Natural killer cell (primary cell): ENCODE results near the gene FRAS1. TPM values are rescaled to one million over a fixed set of nuclear protein-coding genes. Genes with fewer than 3 reads are reported as not detected.

Source experiments
- ATAC-seq, 3 donors: fragments of 150-1000 bp in 2 of 3; fragments of 200-7000 bp in 1 of 3; cut with Tn5 transposase; 1 replicate in 1 of 3; 2 replicates in 2 of 3; pipeline ENCODE4 v1.10.0; 2021; ENCODE audit warnings: mild to moderate bottlenecking in 2 of 3, moderate library complexity in 2 of 3
- DNase-seq, 2 donors: peaks; one replicate each; pipeline versions ENCODE4 v3.0.0 to v3.0.0-alpha.2; 2013 to 2021; ENCODE audit warnings: mixed read lengths in 1 of 2
- H3K27ac ChIP-seq: one replicate; pipeline ENCODE4 v1.5.1; 2013; ENCODE audit warnings: mild to moderate bottlenecking, low read length
- H3K27me3 ChIP-seq: one replicate; pipeline ENCODE4 v1.6.1; 2013; ENCODE audit warnings: low read length; ENCODE audit not compliant: control insufficient read depth, insufficient read depth
- H3K36me3 ChIP-seq: one replicate; pipeline ENCODE4 v1.6.1; 2013; ENCODE audit warnings: low read length; ENCODE audit not compliant: control insufficient read depth, insufficient read depth
- H3K4me1 ChIP-seq: one replicate; pipeline ENCODE4 v1.6.1; 2013; ENCODE audit warnings: low read length; ENCODE audit not compliant: control insufficient read depth, insufficient read depth
- H3K4me3 ChIP-seq: one replicate; pipeline ENCODE4 v1.5.1; 2013; ENCODE audit warnings: low read length
- H3K9me3 ChIP-seq: one replicate; pipeline ENCODE4 v1.6.1; 2013; ENCODE audit warnings: low read length; ENCODE audit not compliant: control insufficient read depth, insufficient read depth
- H3K27ac Mint-ChIP-seq, 2 donors: one replicate each; pipeline ENCODE4 v1.8.0; 2022; ENCODE audit warnings: mild to moderate bottlenecking in 2 of 2, mixed read lengths in 2 of 2, moderate library complexity in 1 of 2
- H3K27me3 Mint-ChIP-seq, 2 donors: one replicate each; pipeline ENCODE4 v1.8.0; 2022; ENCODE audit warnings: low read depth in 2 of 2, mixed read lengths in 2 of 2
- H3K36me3 Mint-ChIP-seq: one replicate; pipeline ENCODE4 v1.8.0; 2022; ENCODE audit warnings: mixed read lengths
- H3K4me1 Mint-ChIP-seq, 2 donors: one replicate each; pipeline ENCODE4 v1.8.0; 2022; ENCODE audit warnings: mixed read lengths in 2 of 2
- H3K4me3 Mint-ChIP-seq: one replicate; pipeline ENCODE4 v1.8.0; 2022; ENCODE audit warnings: mild to moderate bottlenecking, moderate library complexity, mixed read lengths
- H3K9me3 Mint-ChIP-seq, 2 donors: one replicate each; pipeline ENCODE4 v1.8.0; 2022; ENCODE audit warnings: mixed read lengths in 2 of 2
- WGBS: methylation state at CpG from one replicate; pipeline ENCODE4 v1.1.7; 2013; ENCODE audit warnings: missing lambda C conversion rate; ENCODE audit not compliant: insufficient coverage; 5-methylcytosine and 5-hydroxymethylcytosine counted together
- intact Hi-C: fragments of 100-400 bp; cut with micrococcal nuclease; formaldehyde crosslinking; loops from one replicate; pipeline ENCODE4 v1.14.2; 2022
- total RNA-seq, 4 donors: library from RNA; stranded (reverse); fragments of 120-200 nt in 1 of 4; gene quantifications; one replicate each; pipeline versions ENCODE4 v1.2.3 to v1.2.4, GENCODE V29; 2013 to 2022
- TF ChIP-seq, protein P1 (sequence below): fragments of 200-600 bp; IDR thresholded peaks from one replicate; pipeline ENCODE4 v1.8.0; 2022; ENCODE audit warnings: antibody characterized with exemption

The FRAS1 gene
- total RNA-seq, 3 donors from 2014 or later (not counting 1 experiment from before 2014, with no cell fraction given) = 0.15 to 0.31 TPM; not detected in 1

DNA sequence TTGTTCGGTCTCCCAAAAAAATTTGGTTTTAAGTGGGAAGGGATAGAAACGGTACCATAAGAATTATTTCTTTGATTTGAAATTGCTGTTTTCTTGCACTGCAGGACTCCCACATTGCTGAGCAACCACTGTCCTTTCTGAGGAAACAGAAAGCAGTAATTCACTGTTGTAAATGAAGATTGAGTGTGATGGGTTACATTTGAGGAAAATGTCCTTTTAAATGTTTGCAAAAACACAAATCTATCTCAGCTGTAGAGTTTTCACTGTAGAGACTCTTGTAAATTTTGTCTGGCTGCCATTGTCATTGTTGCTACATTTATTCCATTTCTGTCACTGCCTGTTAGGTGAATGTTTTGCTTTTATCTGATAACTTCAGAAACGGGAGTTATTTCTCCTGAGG lies 105.2 kb downstream of the FRAS1 start:
- H3K36me3 ChIP-seq = no peaks in the 10 kb centered on the region
- H3K27ac ChIP-seq = no peak overlapping the region
- DNase-seq (no peak), ATAC-seq (no peak)
- H3K4me3 Mint-ChIP-seq = no peak overlapping the region
- TF ChIP-seq, protein P1, sequence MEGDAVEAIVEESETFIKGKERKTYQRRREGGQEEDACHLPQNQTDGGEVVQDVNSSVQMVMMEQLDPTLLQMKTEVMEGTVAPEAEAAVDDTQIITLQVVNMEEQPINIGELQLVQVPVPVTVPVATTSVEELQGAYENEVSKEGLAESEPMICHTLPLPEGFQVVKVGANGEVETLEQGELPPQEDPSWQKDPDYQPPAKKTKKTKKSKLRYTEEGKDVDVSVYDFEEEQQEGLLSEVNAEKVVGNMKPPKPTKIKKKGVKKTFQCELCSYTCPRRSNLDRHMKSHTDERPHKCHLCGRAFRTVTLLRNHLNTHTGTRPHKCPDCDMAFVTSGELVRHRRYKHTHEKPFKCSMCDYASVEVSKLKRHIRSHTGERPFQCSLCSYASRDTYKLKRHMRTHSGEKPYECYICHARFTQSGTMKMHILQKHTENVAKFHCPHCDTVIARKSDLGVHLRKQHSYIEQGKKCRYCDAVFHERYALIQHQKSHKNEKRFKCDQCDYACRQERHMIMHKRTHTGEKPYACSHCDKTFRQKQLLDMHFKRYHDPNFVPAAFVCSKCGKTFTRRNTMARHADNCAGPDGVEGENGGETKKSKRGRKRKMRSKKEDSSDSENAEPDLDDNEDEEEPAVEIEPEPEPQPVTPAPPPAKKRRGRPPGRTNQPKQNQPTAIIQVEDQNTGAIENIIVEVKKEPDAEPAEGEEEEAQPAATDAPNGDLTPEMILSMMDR = no peak
- H3K36me3 Mint-ChIP-seq = no peaks in the 10 kb centered on the region
- peaks cover 16% of the 10 kb centered on the region for H3K27me3 ChIP-seq
- peaks cover 22 to 60% of the 10 kb centered on the region in 2 donors for H3K27me3 Mint-ChIP-seq
- 87% methylated on average over 3 of the region's 3 CpGs for WGBS
- no peaks in the 10 kb centered on the region for H3K9me3 ChIP-seq
- H3K4me1 Mint-ChIP-seq = peaks cover 19 to 23% of the 10 kb centered on the region in 2 donors
- no peak overlapping the region for H3K4me3 ChIP-seq
- H3K9me3 Mint-ChIP-seq = peaks cover 0 to 2% of the 10 kb centered on the region in 2 donors
- H3K27ac Mint-ChIP-seq = no peak overlapping the region
- H3K4me1 ChIP-seq = peaks cover 8% of the 10 kb centered on the region
- intact Hi-C loops = no loop called here

DNA sequence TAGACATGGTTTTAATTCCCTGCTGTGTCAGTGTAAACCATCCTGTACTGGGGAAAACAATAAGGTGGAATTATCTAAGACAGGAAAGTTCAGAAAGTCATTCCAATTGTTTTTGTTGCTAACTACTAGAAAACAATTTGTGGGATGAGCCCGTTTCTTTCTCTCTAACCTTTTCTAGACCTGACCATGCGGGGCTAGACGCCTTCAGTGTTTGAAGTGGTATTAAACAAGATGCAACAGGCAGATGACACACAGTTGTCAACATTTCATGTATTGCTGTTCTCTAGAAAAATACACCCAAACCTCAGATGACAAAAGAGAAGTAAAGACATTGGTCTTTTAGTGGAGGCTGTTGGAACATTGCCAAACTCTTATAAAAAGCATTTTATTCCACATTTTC lies 105.7 kb downstream of the FRAS1 start:
- intact Hi-C loops = no loop called here
- H3K27ac Mint-ChIP-seq = no peak overlapping the region
- H3K4me1 Mint-ChIP-seq = peaks cover 23 to 28% of the 10 kb centered on the region in 2 donors
- no peaks in the 10 kb centered on the region for H3K36me3 ChIP-seq
- DNase-seq = no peak
- peaks cover 16% of the 10 kb centered on the region for H3K27me3 ChIP-seq
- H3K4me1 ChIP-seq = peaks cover 10% of the 10 kb centered on the region
- H3K27ac ChIP-seq = no peak overlapping the region
- no peak for ATAC-seq
- H3K36me3 Mint-ChIP-seq = no peaks in the 10 kb centered on the region
- H3K9me3 Mint-ChIP-seq = peaks cover 0 to 2% of the 10 kb centered on the region in 2 donors
- WGBS = no CpG with 5 or more reads among the region's 3 CpGs
- no peak overlapping the region for H3K4me3 Mint-ChIP-seq
- H3K9me3 ChIP-seq = no peaks in the 10 kb centered on the region
- TF ChIP-seq, protein P1 = no peak
- H3K27me3 Mint-ChIP-seq = peaks cover 20 to 55% of the 10 kb centered on the region in 2 donors
- H3K4me3 ChIP-seq = no peak overlapping the region

DNA sequence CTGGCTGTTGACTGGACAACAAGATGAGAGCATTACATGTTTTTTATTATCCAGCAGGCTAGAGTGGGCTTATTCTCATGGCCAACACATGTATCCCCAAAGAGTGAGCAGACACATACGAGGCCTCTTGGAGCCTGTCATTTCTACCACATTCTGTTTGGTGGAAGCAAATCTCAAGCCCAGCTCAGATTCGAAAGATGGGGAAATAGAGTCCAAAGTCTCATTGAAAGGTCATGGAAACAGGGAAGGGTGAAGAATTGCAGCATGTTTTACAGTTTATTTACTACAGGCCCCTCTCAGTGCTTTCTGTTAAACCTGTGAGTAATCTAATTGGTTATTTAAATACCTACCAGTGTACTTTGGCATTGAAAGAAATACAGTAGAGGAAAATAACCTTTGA lies 108.6 kb downstream of the FRAS1 start:
- no peaks in the 10 kb centered on the region for H3K9me3 Mint-ChIP-seq
- Histone ChIP-seq H3K4me3 (no peak overlapping the region), H3K27me3 (peaks cover 12% of the 10 kb centered on the region), H3K9me3 (no peaks in the 10 kb centered on the region), H3K4me1 (peaks cover 10% of the 10 kb centered on the region), H3K27ac (no peak overlapping the region), H3K36me3 (no peaks in the 10 kb centered on the region)
- H3K27me3 Mint-ChIP-seq = peaks cover 18 to 47% of the 10 kb centered on the region in 2 donors
- 84% methylated on average over 2 of the region's 2 CpGs for WGBS
- intact Hi-C loops = no loop called here
- no peak overlapping the region for H3K27ac Mint-ChIP-seq
- DNase-seq (no peak), ATAC-seq (no peak)
- H3K4me1 Mint-ChIP-seq = peaks cover 28 to 33% of the 10 kb centered on the region in 2 donors
- no peaks in the 10 kb centered on the region for H3K36me3 Mint-ChIP-seq
- H3K4me3 Mint-ChIP-seq = peak overlapping the region; percentile 40
- TF ChIP-seq, protein P1 = no peak

DNA sequence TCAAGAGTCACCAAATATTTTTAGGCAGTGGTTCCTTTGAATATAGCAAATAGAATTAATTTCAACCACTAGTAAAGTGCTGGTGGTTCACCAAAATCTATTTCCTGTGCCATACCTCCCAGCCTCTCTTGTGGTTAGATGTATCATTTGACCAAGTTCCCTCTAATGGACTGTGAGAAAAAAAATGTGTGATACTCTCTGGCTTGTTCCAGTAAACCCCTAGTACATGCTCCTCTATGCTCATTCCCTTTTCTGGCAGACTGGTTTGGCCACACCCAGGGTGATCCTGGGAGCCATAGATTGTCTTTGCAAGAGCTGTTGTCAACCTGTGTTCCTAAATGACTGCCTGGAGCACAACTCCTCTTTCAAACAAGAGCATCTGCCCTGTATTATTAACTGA lies 109.5 kb downstream of the FRAS1 start:
- ATAC-seq (peak; percentile 76 to 98 (median 78)), DNase-seq (peak in 1 of 2 donors; percentile 3)
- no peak overlapping the region for H3K4me3 ChIP-seq
- TF ChIP-seq, protein P1 = no peak
- Mint-ChIP-seq H3K9me3 (no peaks in the 10 kb centered on the region), H3K36me3 (no peaks in the 10 kb centered on the region), H3K27ac (peak overlapping the region; percentile 70 to 81), H3K4me3 (peak overlapping the region; percentile 84), H3K4me1 (peaks cover 28 to 33% of the 10 kb centered on the region in 2 donors), H3K27me3 (peaks cover 20 to 54% of the 10 kb centered on the region in 2 donors)
- no peak overlapping the region for H3K27ac ChIP-seq
- H3K4me1 ChIP-seq = peaks cover 10% of the 10 kb centered on the region
- intact Hi-C loops = no loop called here
- no peaks in the 10 kb centered on the region for H3K9me3 ChIP-seq
- H3K36me3 ChIP-seq = no peaks in the 10 kb centered on the region
- peaks cover 12% of the 10 kb centered on the region for H3K27me3 ChIP-seq
